ENCODE measurements around the gene ARF3.

Gene ARF3

GRCh38 chr12:48889679-48890078 is 67.6 kb downstream of the ARF3 start:
- TF ChIP-seq CTCF (conservative IDR thresholded peaks at IDR 0.05; ENCODE audit: low read length) = no peak
- no peak overlapping the region for H3K4me3 ChIP-seq (ENCODE audit: low read length)

More at GRCh38 chr12:48889679-48890078, 67.6 kb downstream of the ARF3 start:
- no peak for DNase-seq (ENCODE audit: low read depth)

All from AG10803 (cell line).